HG03108 (cell line): ENCODE data around the gene LSR.
"Not testable (repeated sequence)": the region's sequence is repeated elsewhere in the genome, so short reads cannot be mapped to it uniquely, and the experiment has no call there.

Source experiments
- ATAC-seq: cut with Tn5 transposase; IDR thresholded peaks from one replicate; pipeline ENCODE4 v1.9.1; 2021; ENCODE audit warnings: moderate library complexity; ENCODE audit not compliant: unreplicated experiment

Gene LSR

DNA sequence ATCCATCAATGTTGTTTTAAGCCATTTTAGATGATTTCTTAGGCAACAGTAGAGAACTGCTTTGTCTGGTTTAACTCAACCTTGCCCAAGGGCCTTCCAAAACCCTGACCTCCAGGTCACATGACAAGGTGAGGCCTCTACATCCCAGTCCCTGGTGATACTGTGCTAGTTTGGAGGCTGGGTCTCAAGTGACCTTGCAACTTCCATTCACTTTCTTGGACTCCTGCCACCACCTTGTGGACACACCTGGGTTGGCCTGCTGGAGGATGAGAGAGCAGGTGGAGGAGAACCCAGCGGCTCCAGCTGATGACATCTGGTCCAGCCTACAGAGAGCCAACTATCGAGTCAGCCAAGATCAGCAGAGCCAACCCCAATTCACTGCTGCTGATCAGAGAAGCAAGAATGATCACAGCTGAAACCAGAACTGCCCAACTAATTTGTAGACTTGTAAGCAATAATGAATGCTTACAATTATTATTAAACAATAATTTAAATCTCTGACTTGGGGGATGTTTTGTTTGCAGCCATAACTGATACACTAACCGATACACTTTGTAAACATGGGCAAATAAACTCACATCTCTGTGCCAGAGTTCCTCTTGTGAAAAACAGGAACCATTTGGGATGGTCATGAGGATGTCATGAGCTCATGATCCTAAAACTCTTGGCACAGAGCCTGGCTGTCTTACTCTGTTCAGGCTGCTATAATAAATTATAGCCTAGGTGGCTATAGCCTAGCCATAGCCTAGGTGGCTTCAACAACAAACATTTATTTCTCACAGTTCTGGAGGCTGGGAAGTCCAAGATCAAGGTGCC lies 31.8 kb upstream of the LSR start:
- ATAC-seq, result no peak

DNA sequence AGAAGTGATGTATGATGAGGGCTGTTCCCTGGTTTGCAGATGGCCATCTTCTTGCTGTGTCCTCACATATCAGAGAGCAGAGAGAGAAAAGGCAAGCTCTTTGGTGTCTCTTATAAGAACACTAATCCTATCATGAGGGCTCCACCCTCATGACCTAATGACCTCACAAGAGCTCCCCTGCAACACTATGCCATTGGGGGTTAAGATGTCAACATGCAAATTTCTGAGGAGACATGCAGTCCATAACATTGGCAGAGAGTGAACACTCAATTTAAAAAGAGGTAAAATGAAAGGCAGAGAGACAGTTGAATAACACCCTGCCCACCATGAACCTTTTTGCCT lies 31.2 kb upstream of the LSR start:
- ATAC-seq, result no peak

DNA sequence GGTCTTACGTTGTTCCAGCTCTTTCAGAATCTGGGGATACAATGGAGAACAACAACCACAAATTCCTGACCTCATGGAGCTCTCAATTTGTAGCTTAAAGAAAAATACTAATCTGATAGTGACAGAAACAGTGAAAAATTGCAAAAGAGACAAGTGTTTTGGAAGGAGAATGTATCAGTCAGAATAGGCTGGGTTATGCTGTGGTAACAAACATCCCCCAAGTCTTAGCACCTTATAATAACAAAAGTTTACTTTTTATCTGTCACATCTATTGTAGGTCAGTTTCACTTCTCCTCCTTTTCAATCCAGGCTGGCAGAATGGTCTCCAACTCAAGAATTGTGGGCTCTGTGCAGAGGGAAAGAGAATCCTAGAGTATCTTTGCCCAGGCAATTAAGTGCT lies 29.8 kb upstream of the LSR start:
- ATAC-seq, result no peak

DNA sequence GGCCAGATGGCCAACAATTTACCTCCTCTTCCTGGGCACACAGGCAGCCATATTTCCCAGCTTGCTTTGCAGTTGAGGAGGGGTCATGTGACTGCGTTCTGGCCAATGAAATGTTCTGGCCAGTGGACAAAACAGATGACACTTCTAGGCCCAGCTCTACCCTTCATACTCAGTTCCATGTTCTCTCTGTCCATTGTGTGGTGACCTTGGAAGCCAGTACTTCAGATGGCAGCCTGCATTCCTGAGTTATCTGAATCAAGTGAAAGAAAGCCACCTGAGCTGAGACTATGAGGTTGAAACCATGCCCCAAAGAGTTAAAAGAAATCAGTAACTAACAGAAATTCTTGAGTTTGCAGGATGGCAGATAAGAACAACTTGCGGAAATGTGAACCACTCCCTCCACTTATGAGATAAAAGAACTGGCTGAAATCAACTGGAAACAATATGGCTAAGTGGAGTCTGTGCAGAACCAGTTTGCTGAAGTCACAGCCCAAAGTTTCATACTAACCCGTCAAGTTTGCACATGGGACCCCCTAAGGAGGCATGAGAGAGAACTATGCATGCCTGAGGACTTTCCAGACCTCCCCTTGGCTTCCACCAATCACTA lies 28.4 kb upstream of the LSR start:
- ATAC-seq, result no peak

DNA sequence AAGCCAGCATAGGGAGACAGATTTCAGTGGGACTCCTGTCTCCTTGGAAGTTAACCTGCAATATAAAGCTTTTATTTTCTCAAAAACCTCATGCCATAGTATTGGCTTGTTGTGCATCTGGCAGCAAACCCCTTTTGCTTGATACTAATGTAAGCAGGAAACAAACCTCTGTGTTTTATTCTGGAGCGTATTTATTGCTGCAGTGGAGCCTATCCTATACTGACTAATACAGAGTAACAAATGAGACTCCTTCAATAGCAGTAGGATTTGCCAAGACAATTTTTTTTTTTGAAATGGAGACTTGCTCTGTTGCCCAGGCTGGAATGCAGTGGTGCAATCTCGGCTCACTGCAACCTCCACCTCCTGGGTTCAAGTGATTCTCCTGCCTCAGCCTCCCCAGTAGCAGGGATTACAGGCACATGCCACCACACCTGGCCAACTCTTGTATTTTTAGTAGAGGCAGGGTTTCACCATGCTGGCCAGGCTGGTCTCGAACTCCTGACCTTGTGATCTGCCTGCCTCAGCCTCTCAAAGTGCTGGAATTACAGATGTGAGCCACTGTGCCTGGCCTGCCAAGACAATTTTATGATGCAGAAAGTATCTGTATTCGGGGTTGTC lies 27.7 kb upstream of the LSR start:
- ATAC-seq, result not testable (repeated sequence)

DNA sequence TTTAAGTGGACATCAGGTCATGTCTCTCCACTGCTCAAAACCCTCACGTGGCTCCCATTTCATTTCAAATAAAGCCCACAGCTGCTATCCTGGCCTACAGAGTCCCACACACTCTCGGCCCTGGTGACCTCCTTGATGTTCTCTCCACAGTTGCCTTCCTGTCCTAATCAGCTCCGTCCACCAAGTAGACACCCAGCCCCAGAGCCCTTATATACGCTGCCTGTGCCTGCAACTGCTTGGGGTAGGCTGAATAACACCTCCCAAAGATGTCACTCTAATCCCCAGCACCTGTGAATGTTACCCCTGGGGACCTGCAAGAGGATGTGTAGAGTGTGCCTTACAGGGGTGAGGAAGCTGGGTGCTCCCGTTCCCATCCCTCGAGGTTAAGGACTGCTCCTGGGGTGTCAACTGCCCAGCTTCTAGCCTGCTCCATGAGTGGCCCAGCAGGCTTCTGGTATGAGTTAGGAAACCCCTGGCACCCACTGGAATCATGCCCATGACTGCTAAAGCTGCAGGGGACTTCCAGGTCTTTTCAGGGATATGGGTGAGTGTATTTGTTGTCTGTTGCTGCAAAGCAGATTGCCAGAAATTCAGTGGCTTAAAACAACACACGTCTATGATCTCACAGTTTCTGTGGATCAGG lies 26.3 kb upstream of the LSR start:
- no peak for ATAC-seq

DNA sequence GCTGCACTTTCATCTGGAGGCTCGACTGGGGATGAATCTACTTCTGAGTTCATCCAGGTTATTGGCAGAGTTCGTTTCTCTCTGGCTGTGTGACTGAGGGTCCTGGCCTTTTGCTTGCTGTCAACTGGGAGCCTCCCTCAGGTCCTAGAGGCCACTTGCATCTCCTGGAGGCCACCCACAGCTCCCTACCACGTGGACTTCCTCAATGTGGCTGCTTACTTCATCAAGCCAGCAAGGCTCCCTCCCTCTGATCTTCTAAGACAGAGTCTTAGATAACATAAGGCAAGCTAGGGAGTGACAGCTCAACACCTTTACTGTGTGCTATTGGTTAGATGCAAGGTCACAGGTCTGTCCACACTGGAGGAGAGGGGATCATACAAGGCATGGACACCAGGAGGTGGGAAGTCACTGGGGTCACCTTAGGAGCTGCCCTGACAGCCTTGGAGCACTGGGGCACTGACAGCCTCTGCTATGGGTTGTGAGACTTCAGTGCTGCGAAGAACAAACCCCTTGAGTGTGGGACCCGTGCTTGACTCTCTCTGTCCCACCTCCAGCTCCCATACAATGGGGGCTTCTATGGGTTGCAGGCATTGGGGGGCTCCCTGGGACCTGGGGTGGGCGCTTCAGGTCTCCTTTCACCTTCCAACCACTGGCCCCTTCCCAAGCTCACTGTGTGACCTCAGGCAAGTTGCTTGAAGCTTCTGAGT lies 25.6 kb upstream of the LSR start:
- no peak for ATAC-seq

DNA sequence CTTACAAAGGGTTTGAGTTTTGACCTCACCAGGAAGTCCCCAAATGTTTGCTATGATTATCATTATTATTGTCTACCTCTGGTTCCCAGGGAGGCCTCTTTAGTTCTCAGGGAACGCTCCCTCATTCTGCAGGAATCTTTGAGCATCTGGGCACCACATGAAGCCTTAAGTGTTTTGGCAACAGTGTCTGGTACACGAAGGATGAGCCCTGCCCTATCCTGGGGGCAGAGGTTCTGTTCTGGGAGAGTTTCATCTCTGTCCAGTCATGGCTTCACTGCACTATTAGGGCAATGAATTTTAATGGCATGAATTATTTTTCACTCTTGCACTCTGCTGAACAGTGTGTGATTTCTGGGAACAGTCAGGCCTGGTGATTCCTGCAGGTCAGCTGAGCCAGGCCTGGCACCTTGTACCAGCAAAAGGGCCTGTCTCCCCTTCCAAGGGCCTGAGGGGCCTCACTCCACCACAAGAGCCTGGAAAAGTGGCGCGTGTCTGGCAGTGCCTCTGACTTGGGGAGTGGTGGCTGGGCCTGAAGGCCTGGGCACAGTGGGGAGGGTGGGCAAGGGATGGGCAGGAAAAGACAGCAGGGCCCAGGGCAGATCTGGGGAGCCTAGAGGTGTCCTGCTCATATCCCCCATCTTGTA lies 24.8 kb upstream of the LSR start:
- no peak for ATAC-seq

DNA sequence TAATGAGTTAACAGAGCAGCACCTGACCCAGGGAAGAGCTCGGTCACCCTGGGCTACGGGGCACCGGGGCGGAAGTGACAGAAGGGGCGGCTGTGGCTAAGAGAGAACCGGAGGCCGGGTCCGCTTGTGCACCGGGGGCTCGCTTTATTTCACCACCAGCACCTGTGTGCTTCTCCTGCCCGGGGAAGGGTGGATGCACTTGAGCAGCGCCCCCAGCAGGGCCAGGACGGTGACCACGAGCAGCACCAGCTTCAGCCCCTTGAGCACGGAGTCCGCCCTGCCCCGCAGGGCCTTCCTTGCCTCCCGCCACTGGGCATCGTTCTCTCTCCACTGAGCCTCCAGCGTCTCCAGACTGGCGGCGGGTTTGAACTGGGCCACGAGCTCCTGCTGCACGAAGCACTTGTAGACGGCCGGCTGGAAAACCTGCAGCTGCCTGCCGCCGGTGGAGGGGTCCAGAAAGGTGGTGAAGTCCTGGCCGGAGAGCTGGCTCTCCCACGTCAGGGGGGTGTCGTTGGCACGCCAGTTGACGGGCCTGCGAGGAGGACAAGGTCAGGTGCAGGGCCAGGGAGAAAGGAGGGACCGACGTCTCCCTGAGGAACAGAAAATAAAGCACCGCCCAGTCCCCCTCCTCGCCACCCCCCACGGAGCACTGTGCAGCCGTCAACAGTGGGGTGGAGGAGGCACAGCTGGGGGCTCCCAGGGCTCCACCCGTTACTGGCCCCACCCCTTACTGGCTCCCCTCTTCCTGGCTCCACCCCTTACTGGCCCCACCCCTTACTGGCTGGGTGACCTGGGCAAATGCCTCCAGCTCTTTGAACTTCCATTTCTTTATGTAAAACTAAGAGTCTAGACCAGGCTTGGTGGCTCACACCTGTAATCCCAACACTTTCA lies 23.9 kb upstream of the LSR start:
- ATAC-seq, result no peak

DNA sequence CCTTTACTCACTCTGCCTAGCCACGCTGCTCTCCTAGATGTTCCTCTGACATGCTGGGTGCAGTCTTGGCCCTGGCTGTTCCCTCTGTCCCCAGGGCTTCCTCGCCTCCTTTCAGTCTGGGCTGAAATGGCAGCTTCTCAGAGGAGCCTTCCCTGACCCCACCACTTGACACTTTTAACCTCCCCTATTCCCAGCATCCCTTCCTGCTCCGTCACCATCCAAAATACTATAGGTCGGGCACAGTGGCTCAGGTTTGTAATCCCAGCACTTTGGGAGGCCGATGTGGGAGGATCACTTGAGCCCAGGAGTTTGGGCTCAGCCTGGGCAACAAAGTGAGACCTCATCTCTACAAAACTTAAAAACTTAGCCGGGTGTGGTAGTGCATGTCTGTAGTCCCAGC lies 22.9 kb upstream of the LSR start:
- no peak for ATAC-seq

DNA sequence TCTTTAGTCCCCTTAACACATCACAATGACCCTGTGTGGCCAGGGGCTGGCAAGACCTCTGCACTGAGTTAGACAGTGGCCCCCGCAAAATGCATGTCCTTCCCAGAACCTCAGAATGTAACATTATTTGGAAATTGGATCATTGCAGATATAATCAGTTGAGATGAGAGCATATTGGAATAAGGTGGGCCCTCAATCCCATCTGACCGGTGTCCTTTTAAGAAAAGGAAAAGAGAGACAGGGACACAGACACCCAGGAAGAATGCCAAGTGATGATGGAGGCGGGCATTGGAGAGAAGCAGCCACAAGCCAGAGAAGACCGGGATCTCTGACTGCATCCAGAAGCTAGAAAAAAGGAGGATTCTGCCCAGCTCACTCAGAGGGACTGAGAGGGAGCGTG lies 22.1 kb upstream of the LSR start:
- no peak for ATAC-seq

DNA sequence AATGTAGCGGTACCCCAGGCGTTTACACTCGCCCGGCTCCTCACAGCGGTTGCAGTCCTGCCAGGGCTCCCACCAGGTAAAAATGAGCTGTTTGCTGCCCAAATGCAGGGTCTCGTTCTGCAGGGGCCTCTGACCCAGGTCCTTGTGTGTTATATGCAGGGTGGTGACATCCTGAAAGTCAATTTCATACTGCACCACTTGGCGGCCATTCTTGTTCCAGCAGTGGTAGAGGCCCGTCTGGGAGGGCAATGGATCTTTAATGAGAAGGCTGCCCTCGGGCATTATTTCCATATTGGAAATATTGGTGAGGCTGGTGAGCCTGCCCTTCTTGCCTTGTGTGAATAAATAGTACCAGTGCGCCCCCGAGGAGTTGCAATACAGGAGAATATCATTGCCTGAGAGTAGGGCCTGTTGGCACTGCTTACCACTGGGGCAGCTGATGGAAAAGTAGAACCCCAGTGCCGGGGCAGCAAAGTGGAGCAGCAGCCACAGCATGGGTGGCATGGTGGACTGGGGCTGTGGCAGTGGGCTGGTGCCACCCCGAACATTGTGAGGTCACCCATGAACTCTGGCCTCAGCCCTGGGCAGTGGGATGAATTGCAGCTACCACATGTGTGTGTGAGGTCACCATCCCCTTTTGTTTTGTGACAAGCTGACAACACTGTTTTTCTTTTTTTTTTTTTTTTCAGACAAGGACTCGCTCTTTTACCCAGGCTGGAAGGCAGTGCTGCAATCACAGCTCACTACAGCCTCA lies 20.4 kb upstream of the LSR start, which contains the start of gene FAM187B:
Gene FAM187B (minus strand): TSS at position 563 of the 754 bp plus-strand sequence. CDS start 59 bp downstream, at position 504.
- no peak for ATAC-seq

DNA sequence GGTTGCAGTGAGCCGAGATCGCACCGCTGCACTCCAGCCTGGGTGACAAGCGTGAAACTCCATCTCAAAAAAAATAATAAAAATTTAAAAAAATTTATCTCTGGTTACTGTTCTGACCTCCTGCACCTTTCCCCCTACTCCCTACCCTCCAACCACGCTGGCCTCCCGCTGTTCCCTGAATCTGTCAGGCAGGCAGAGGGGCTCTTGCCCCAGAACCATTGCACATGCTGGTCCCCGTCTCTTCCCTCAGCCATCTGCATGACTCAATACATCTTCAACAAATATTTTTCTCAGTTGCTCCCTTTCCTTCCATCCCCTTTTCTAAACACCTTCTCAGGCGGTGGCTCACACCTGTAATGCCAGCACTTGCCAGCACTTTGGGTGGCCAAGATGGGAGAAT lies 19.2 kb upstream of the LSR start:
- no peak for ATAC-seq

DNA sequence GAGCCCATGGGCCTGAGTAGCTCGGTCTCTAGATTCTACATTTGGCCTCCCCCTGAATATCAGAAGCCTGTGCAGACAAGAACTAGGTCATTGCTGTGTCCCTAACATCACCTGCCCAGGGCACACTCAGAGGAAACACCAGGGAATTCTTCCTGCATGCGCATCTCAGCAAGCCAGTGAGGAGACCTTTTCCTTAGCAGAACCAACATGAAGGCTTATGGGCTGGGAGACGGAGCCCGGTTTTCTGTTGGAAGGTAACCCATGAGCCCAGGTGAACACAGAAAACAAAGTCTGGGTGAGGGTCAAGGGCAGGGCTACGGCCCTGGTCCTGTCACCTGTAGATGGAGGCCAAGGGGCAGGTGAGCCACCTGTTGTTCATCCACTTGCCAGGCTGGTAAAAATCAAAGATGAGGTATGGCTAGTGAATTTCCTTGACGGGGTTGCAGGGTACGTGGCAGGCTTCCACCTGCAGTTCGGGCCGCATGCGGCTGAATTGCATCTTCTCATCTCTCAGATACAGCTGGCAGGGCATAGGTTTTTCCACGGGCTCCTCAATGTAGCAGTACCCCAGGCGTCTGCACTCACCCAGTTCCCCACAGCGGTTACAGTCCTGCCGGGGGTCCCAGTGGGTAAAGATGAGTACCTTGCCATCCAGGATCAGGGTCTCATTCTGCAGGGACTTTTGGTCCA lies 16.7 kb upstream of the LSR start:
- ATAC-seq, result no peak

DNA sequence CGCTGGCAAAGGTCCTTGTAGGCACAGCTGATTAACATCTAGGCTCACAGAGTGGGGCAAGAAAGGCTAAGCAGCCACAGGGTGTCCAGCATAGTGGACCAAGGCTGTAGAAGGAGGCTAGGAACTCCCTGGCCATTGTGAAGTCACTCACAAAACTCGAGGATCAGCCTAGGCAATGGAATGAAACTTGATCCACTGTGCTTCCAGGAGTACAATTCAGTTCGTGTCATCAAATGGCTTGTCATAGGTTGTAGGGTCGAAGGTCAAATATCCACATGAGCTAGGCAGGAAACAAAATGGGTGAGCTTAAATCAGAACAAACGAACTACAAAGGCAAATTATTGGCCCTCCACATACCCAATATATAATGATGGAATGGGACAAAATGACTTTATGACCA lies 15.9 kb upstream of the LSR start:
- no peak for ATAC-seq

DNA sequence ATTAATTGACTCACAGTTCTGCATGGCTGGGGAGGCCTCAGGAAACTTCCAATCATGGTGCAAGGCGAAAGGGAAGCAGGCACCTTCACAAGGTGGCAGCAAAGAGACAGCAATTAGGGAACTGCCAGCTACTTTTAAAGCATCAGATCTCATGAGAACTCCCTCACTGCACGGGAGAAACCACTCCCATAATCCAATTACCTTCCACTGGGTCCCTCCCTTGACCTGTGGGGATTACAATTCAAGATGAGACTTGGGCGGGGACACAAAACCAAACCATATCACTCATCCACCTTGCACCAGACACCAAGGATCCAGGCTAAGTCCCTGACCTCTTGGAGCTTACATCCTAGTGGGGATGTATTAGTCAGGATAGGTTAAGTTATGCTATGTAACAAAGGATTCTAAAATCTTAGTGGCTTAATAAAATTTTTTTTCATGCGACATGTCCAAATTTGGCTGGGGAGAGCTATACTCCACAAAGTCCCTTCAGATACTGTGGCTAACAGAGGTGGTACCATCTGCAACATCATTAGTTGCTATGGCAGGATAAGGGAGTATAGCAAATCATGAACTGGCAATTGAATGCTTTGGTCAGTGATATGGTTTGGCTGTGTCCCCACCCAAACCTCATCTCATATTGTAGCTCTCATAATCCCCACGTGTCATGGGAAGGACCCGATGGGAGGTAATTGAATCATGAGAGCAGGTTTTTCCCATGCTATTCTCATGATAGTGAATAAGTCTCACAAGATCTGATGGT lies 12.0 kb upstream of the LSR start:
- no peak for ATAC-seq

DNA sequence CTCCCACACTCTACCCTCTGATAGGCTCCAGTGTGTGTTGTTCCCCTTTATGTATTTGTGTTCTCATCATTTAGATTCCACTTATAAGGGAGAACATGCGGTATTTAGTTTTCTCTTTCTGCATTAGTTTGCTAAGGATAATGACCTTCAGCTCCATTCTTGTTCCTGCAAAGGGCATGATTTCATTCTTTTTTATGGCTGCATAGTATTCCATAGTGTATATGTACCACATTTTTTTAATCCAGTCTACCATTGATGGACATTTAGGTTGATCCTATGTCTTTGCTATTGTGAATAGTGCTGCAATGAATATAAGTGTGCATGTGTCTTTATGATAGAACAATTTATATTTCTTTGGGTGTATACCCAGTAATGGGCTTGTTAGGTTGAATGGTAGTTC lies 9.2 kb upstream of the LSR start:
- not testable (repeated sequence) for ATAC-seq

DNA sequence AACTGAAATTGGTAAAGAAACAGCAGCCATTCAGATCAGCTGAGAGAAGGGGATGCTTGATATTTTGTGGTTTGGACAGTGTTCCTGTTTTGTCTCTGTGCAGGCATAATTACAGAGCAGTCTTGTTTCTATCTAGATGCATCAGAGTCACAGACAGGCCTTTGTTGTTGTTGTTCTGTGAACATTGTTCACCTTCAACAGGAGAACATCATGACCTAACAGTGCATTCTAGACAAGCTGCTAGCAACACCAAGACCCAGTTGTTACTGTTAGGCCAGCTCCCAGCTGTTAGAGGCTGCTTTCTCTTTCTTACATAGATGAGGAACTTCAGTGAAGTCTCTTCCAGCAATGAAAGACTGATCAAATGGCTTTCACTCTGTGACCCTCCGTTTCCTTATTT lies 8.5 kb upstream of the LSR start:
- ATAC-seq, result no peak
